Measurements from ENCODE around the gene ING2.

The ING2 gene

DNA sequence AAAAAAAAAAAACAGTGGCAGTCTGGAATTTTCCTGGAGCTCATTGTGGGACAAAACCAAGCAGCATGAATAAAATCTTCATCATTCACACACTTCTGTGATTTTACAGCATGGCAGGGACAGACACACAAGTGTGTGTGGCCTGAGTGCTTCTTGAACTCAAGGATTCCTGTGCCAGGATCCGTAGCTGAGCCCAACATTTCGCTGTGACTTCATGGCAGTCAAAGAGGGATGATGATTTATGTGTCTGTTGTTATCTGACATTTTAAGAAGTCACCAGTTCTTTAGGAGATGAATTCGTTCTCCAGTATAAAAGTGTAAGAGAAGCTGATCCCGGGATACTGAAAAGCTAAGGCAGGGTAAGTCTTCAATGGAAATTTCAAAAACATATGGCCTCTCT is 57.0 kb downstream of the ING2 start:
- no peaks in the 10 kb centered on the region for H3K9me3 ChIP-seq (ENCODE audit: control insufficient read depth, insufficient read depth, low read length)
- no CpG with 5 or more reads among the region's 4 CpGs for WGBS (ENCODE audit: insufficient coverage, insufficient read length)

More for the DNA sequence above, 57.0 kb downstream of the ING2 start:
- Histone ChIP-seq H3K27me3 (ENCODE audit: control insufficient read depth, insufficient read depth, low read length) (no peaks in the 10 kb centered on the region), H3K4me3 (ENCODE audit: low read length) (no peak overlapping the region), H3K27ac (ENCODE audit: low read length) (no peak overlapping the region), H3K36me3 (ENCODE audit: control insufficient read depth, insufficient read depth, low read length) (no peaks in the 10 kb centered on the region), H3K4me1 (ENCODE audit: control insufficient read depth, insufficient read depth, low read length) (no peaks in the 10 kb centered on the region)
- no peak for DNase-seq (ENCODE audit: low read depth, low spot score)

Measured in iPS DF 6.9 (cell line).